IMR-90 (cell line): Measurements from ENCODE around the gene CEP295NL. TPM values are rescaled to one million over a fixed set of nuclear protein-coding genes. Genes with fewer than 3 reads are reported as not detected.

Experiments used
- ATAC-seq: fragments of 200-7000 bp; cut with Tn5 transposase; 2 replicates; pipeline ENCODE4 v1.9.1; 2020; ENCODE audit warnings: low read depth, mild to moderate bottlenecking, moderate library complexity
- BruUV-seq: library from RNA; stranded (reverse); fragments of 400-500 nt; replicated peaks from 2 replicates; lab custom pipeline; 2021; lab: Mats Ljungman, UMichigan
- CTCF ChIA-PET: fragments of 300-600 bp; formaldehyde crosslinking; extraction: SDS; loops from one replicate; lab custom pipeline; 2021; ENCODE audit warnings: antibody characterized with exemption; lab: Yijun Ruan, JAX
- POLR2A ChIA-PET: fragments of 300-600 bp; sonication (Branson Sonifier 250); formaldehyde crosslinking; loops from one replicate; lab custom pipeline; 2022; ENCODE audit warnings: antibody characterized with exemption; ENCODE audit not compliant: unreplicated experiment; lab: Charles Lee
- DNase-seq: peaks from one replicate; pipeline ENCODE4 v3.0.0; 2013
- H2AFZ ChIP-seq: replicated peaks from 2 replicates; pipeline ENCODE3; 2013; ENCODE audit warnings: low read length, mild to moderate bottlenecking; ENCODE audit not compliant: poor library complexity
- H2AK5ac ChIP-seq: 2 replicates; pipeline ENCODE4 v1.6.1; 2013; ENCODE audit warnings: low read depth, low read length, inconsistent platforms
- H2AK9ac ChIP-seq: replicated peaks from 2 replicates; pipeline ENCODE3; 2013; ENCODE audit warnings: mild to moderate bottlenecking, low read depth, low read length, moderate library complexity; ENCODE audit not compliant: poor library complexity
- H2BK120ac ChIP-seq: 2 replicates; pipeline ENCODE4 v1.6.1; 2013; ENCODE audit warnings: low read depth, low read length, inconsistent platforms
- H2BK15ac ChIP-seq: 3 replicates; pipeline ENCODE4 v1.6.1; 2013; ENCODE audit warnings: low read depth, low read length, inconsistent platforms
- H2BK20ac ChIP-seq: 2 replicates; pipeline ENCODE4 v1.6.1; 2013; ENCODE audit warnings: low read depth, mild to moderate bottlenecking, inconsistent platforms, low read length, moderate library complexity
- H2BK5ac ChIP-seq: 2 replicates; pipeline ENCODE4 v1.6.1; 2013; ENCODE audit warnings: mild to moderate bottlenecking, low read depth, low read length, inconsistent platforms; ENCODE audit not compliant: poor library complexity, severe bottlenecking
- H3K14ac ChIP-seq: replicated peaks from 2 replicates; pipeline ENCODE4 v1.6.1; 2013; ENCODE audit warnings: low read depth, low read length, inconsistent platforms
- H3K18ac ChIP-seq: 2 replicates; pipeline ENCODE4 v1.6.1; 2013; ENCODE audit warnings: low read depth, low read length, control low read depth
- H3K23ac ChIP-seq: 2 replicates; pipeline ENCODE4 v1.6.1; 2013; ENCODE audit warnings: low read depth, low read length, inconsistent platforms
- H3K27ac ChIP-seq: 2 replicates; pipeline ENCODE4 v1.5.1; 2013; ENCODE audit warnings: mild to moderate bottlenecking, control low read depth, low read length; ENCODE audit not compliant: insufficient read depth
- H3K27me3 ChIP-seq: 2 replicates; pipeline ENCODE4 v1.6.1; 2013; ENCODE audit warnings: low read length; ENCODE audit not compliant: control insufficient read depth, insufficient read depth
- H3K36me3 ChIP-seq: 2 replicates; pipeline ENCODE4 v1.6.1; 2013; ENCODE audit warnings: low read length, mixed read lengths; ENCODE audit not compliant: control insufficient read depth, insufficient read depth
- H3K4ac ChIP-seq: 2 replicates; pipeline ENCODE4 v1.6.1; 2013; ENCODE audit warnings: low read depth, low read length, inconsistent platforms
- H3K4me1 ChIP-seq: 2 replicates; pipeline ENCODE4 v1.6.1; 2013; ENCODE audit warnings: low read length, mixed read lengths; ENCODE audit not compliant: control insufficient read depth, insufficient read depth
- H3K4me2 ChIP-seq: 2 replicates; pipeline ENCODE4 v1.6.1; 2013; ENCODE audit warnings: low read depth, mild to moderate bottlenecking, control low read depth, low read length, moderate library complexity
- H3K4me3 ChIP-seq: 2 replicates; pipeline ENCODE4 v1.5.1; 2013; ENCODE audit warnings: low read depth, mild to moderate bottlenecking, control low read depth, low read length, moderate library complexity; ENCODE audit not compliant: insufficient read depth
- H3K56ac ChIP-seq: 2 replicates; pipeline ENCODE4 v1.6.1; 2013; ENCODE audit warnings: low read length, inconsistent platforms; ENCODE audit not compliant: insufficient read depth; ENCODE audit errors: extremely low read depth
- H3K79me1 ChIP-seq, 2 experiments: 2 replicates each; pipeline ENCODE4 v1.6.1; 2013; ENCODE audit warnings: low read length in 2 of 2, inconsistent platforms in 1 of 2, low read depth in 1 of 2
- H3K9ac ChIP-seq: 2 replicates; pipeline ENCODE4 v1.6.1; 2013; ENCODE audit warnings: low read depth, low read length, control low read depth
- H3K9me1 ChIP-seq: 2 replicates; pipeline ENCODE4 v1.6.1; 2013; ENCODE audit warnings: low read length, inconsistent platforms; ENCODE audit not compliant: insufficient read depth
- H3K9me3 ChIP-seq: 2 replicates; pipeline ENCODE4 v1.6.1; 2013; ENCODE audit warnings: low read length; ENCODE audit not compliant: control insufficient read depth, insufficient read depth
- H4K20me1 ChIP-seq: 2 replicates; pipeline ENCODE4 v1.6.1; 2013; ENCODE audit warnings: low read length, inconsistent platforms; ENCODE audit not compliant: insufficient read depth
- H4K5ac ChIP-seq: 2 replicates; pipeline ENCODE4 v1.6.1; 2013; ENCODE audit warnings: mild to moderate bottlenecking, low read depth, low read length, control low read depth
- H4K8ac ChIP-seq, 2 experiments: 2 replicates each; pipeline ENCODE4 v1.6.1; 2013; ENCODE audit warnings: low read depth in 2 of 2, low read length in 2 of 2, control low read depth in 1 of 2, inconsistent platforms in 1 of 2
- H4K91ac ChIP-seq: 2 replicates; pipeline ENCODE4 v1.6.1; 2013; ENCODE audit warnings: low read depth, low read length, inconsistent platforms; ENCODE audit not compliant: insufficient read depth
- BHLHE40 ChIP-seq: fragments of 150-350 bp; IDR thresholded peaks from 2 replicates; pipeline ENCODE4 v1.6.1; 2016; ENCODE audit warnings: mild to moderate bottlenecking, low read depth, low read length
- CEBPB ChIP-seq: IDR thresholded peaks from 2 replicates; pipeline ENCODE4 v1.6.1; 2012; ENCODE audit warnings: low read depth, low read length, improper control_type of control experiment
- CHD1 ChIP-seq: IDR thresholded peaks from 2 replicates; pipeline ENCODE4 v1.6.1; 2012; ENCODE audit warnings: low read depth, low read length, improper control_type of control experiment
- CTCF ChIP-seq: conservative IDR thresholded peaks from 2 replicates; pipeline ENCODE4 v1.5.1; 2012; ENCODE audit warnings: mild to moderate bottlenecking, low read depth, low read length, improper control_type of control experiment
- ELK1 ChIP-seq: fragments of 150-350 bp; IDR thresholded peaks from 2 replicates; pipeline ENCODE4 v1.6.1; 2016; ENCODE audit warnings: low read depth, mild to moderate bottlenecking, low read length, moderate library complexity, borderline replicate concordance
- FOS ChIP-seq: fragments of 150-350 bp; IDR thresholded peaks from 2 replicates; pipeline ENCODE4 v1.6.1; 2016; ENCODE audit warnings: low read depth, low read length
- MAFK ChIP-seq: IDR thresholded peaks from 2 replicates; pipeline ENCODE4 v1.6.1; 2012; ENCODE audit warnings: low read depth, low read length, improper control_type of control experiment
- MAZ ChIP-seq: IDR thresholded peaks from 2 replicates; pipeline ENCODE4 v1.6.1; 2012; ENCODE audit warnings: low read depth, mild to moderate bottlenecking, low read length, improper control_type of control experiment, moderate library complexity, borderline replicate concordance
- MXI1 ChIP-seq: IDR thresholded peaks from 2 replicates; pipeline ENCODE4 v1.6.1; 2012; ENCODE audit warnings: low read depth, mild to moderate bottlenecking, low read length, moderate library complexity, borderline replicate concordance
- NFE2L2 ChIP-seq: fragments of 150-350 bp; IDR thresholded peaks from 2 replicates; pipeline ENCODE4 v1.6.1; 2016; ENCODE audit warnings: low read depth, mild to moderate bottlenecking, low read length
- POLR2A ChIP-seq: IDR thresholded peaks from 2 replicates; pipeline ENCODE4 v1.6.1; 2012; ENCODE audit warnings: mild to moderate bottlenecking, low read depth, low read length
- RAD21 ChIP-seq: IDR thresholded peaks from 2 replicates; pipeline ENCODE4 v1.6.1; 2012; ENCODE audit warnings: low read length, improper control_type of control experiment
- RCOR1 ChIP-seq: IDR thresholded peaks from 2 replicates; pipeline ENCODE4 v1.6.1; 2012; ENCODE audit warnings: mild to moderate bottlenecking, low read length, improper control_type of control experiment; ENCODE audit not compliant: insufficient replicate concordance
- RFX5 ChIP-seq: IDR thresholded peaks from 2 replicates; pipeline ENCODE4 v1.8.0; 2012; ENCODE audit warnings: low read depth, mild to moderate bottlenecking, low read length, moderate library complexity
- SMC3 ChIP-seq: fragments of 150-350 bp; IDR thresholded peaks from 2 replicates; pipeline ENCODE4 v1.6.1; 2016; ENCODE audit warnings: low read depth, mild to moderate bottlenecking, antibody characterized with exemption, low read length, moderate library complexity
- USF2 ChIP-seq: fragments of 150-350 bp; IDR thresholded peaks from 2 replicates; pipeline ENCODE4 v1.6.1; 2017; ENCODE audit warnings: mild to moderate bottlenecking, antibody characterized with exemption, low read length, low read depth
- WGBS, 2 experiments: methylation state at CpG; one replicate each; pipeline versions ENCODE4 v1.1.5 to v1.1.7; 2013; ENCODE audit warnings: missing lambda C conversion rate in 2 of 2; ENCODE audit not compliant: insufficient read length in 1 of 2; ENCODE audit errors: extremely low coverage in 2 of 2; 5-methylcytosine and 5-hydroxymethylcytosine counted together
- dilution Hi-C: fragments of 300-500 bp; cut with HindIII; formaldehyde crosslinking; loops from one replicate; pipeline ENCODE4 v1.14.3; 2018; ENCODE audit warnings: low sequenced_read_pairs; ENCODE audit not compliant: unreplicated experiment
- in situ Hi-C: fragments of 300-500 bp; cut with MboI; formaldehyde crosslinking; loops from 3 replicates; pipeline ENCODE4 v1.14.3; 2019; ENCODE audit warnings: low sequenced_read_pairs, inconsistent platforms, mixed read lengths
- intact Hi-C: fragments of 100-400 bp; cut with micrococcal nuclease; formaldehyde crosslinking; loops from 2 replicates; pipeline ENCODE4 v1.10.0; 2022
- polyA plus RNA-seq, 3 experiments: library from polyadenylated mRNA; depleted of rRNA; stranded (reverse); fragments of >200 nt; gene quantifications; 2 replicates each; pipeline ENCODE4 v1.2.3, GENCODE V29; 2012; ENCODE audit warnings: low replicate concordance in 1 of 3
- total RNA-seq: library from RNA; depleted of rRNA; stranded (reverse); fragments of >200 nt; gene quantifications from 2 replicates; pipeline ENCODE4 v1.2.3, GENCODE V29; 2012

The CEP295NL gene
- total and polyA plus RNA-seq, 2 of the 4 experiments (the other 2 are of a cell fraction): 0.31 to 0.72 TPM

GRCh38 chr17:78905116-78905515, 2.1 kb upstream of the CEP295NL start:
- ChIA-PET POLR2A (no interaction called here), CTCF (interaction anchor here (0.6 kb wide), 1 partner anchor 11 kb away, joined by 4 read pairs; no protein-coding TSS in a partner anchor)
- H3K79me1 ChIP-seq: peaks cover 33 to 92% of the 10 kb centered on the region in 2 experiments

More at GRCh38 chr17:78905116-78905515, 2.1 kb upstream of the CEP295NL start:
- 67% methylated on average over 1 of the region's 6 CpGs; no CpG with 5 or more reads in 1 of the 2 experiments for WGBS, 2 experiments
- ATAC-seq (peak; percentile 38), DNase-seq (peak; percentile 64)
- Histone ChIP-seq H3K4me3 (no peak overlapping the region), H3K4ac (no peak overlapping the region), H2AK9ac (no peak overlapping the region), H3K9me1 (peaks cover 49% of the 10 kb centered on the region), H2BK20ac (no peak overlapping the region), H3K4me1 (peaks cover 11% of the 10 kb centered on the region), H4K91ac (no peak overlapping the region), H2BK120ac (no peak overlapping the region), H3K23ac (no peak overlapping the region), H3K4me2 (no peak overlapping the region), H3K56ac (no peak overlapping the region), H2AK5ac (no peak overlapping the region), H3K36me3 (peaks cover 33% of the 10 kb centered on the region), H3K27ac (no peak overlapping the region), H2AFZ (no peak overlapping the region), H3K14ac (0 out of 2 replicates have a peak overlapping the region, but pooled peaks have one; percentile 26), H2BK15ac (no peak overlapping the region), H4K20me1 (peaks cover 97% of the 10 kb centered on the region), H4K8ac (no peak overlapping the region), H3K9me3 (no peaks in the 10 kb centered on the region), H3K18ac (no peak overlapping the region), H3K27me3 (no peaks in the 10 kb centered on the region), H4K5ac (no peak overlapping the region), H3K9ac (no peak overlapping the region), H2BK5ac (no peak overlapping the region)
- intact Hi-C loops (no loop called here), in situ Hi-C loops (no loop called here), dilution Hi-C loops (no loop called here)
- no peak for TF ChIP-seq POLR2A
- TF ChIP-seq NFE2L2: no peak
- no peak for TF ChIP-seq USF2
- TF ChIP-seq MAFK: no peak
- TF ChIP-seq RAD21: no peak
- TF ChIP-seq ELK1: no peak
- TF ChIP-seq BHLHE40: no peak
- TF ChIP-seq RFX5: no peak
- TF ChIP-seq RCOR1: no peak
- no peak for TF ChIP-seq CEBPB
- no peak for TF ChIP-seq CHD1
- no peak for TF ChIP-seq FOS
- TF ChIP-seq CTCF: no peak
- no peak for TF ChIP-seq MXI1
- no peak for TF ChIP-seq MAZ
- no peak for TF ChIP-seq SMC3
- BruUV-seq: no TSS peak
